ENCODE measurements around the gene VWA5B2. TPM values are rescaled to one million over a fixed set of nuclear protein-coding genes. Genes with fewer than 3 reads are reported as not detected.

VWA5B2 gene
- total and polyA plus RNA-seq, 2 of the 13 experiments (the other 11 are each of a cell fraction or from before 2014, with no cell fraction given): 0.03 to 0.04 TPM

DNA sequence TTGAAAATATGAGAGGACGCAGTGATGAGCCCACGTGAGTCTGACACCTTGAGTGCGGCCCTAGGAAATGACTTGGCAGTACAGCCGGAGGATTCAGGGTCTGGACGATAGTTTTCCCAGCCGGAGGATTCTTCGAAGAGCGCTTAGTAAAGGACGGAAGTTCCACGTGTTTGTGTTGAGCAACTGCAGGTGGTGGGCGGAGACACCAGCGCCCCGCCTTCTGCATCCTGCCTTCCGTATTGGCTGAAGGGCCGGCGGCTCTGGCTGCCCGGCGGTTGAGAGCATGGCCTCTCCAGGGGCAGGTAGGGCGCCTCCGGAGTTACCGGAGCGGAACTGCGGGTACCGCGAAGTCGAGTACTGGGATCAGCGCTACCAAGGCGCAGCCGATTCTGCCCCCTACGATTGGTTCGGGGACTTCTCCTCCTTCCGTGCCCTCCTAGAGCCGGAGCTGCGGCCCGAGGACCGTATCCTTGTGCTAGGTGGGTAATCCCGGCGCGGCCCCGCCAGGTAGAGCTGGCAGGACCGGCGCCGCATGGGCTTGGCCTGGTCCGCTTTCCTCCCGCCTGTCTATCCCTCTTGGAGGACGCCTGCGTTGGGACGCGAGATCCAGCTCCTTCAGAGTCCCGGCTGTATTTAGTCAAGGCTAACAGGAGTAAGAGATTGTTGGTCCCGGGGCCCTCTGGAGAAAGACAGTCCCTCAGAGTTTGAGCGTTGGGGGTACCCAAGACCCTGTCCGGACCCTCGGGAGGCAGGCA is 20.2 kb downstream of the VWA5B2 start, which contains the start of gene EEF1AKMT4 (continued):
- peak; percentile 100 for TF ChIP-seq MXI1 (IDR thresholded peaks at IDR 0.05; ENCODE audit: borderline replicate concordance, low read depth, low read length)
- TF ChIP-seq POLR2A (IDR thresholded peaks at IDR 0.05; ENCODE audit: insufficient read depth in 1 of 2, low read depth in 2 of 2, low read length in 2 of 2): peak in 1 of 2 experiments; percentile 60; a peak in 2 of 4 replicates
- TF ChIP-seq ZNF788 (CRISPR knock-in tag; IDR thresholded peaks at IDR 0.05; ENCODE audit: borderline replicate concordance): no peak; the same call in 1 of the 2 replicates
- TF ChIP-seq, protein P1, sequence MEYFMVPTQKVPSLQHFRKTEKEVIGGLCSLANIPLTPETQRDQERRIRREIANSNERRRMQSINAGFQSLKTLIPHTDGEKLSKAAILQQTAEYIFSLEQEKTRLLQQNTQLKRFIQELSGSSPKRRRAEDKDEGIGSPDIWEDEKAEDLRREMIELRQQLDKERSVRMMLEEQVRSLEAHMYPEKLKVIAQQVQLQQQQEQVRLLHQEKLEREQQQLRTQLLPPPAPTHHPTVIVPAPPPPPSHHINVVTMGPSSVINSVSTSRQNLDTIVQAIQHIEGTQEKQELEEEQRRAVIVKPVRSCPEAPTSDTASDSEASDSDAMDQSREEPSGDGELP (IDR thresholded peaks at IDR 0.05; ENCODE audit: borderline replicate concordance, low read depth): peak; percentile 73; the same call in 1 of the 2 replicates
- peak; percentile 64; the same call in 1 of the 2 replicates for TF ChIP-seq KAT8 (CRISPR knock-in tag; IDR thresholded peaks at IDR 0.05)
- no peak for TF ChIP-seq ZNF484 (CRISPR knock-in tag; IDR thresholded peaks at IDR 0.05; ENCODE audit: borderline replicate concordance, low read depth)
- TF ChIP-seq RFX1 (IDR thresholded peaks at IDR 0.05): no peak
- TF ChIP-seq TBX2 (CRISPR knock-in tag; IDR thresholded peaks at IDR 0.05; ENCODE audit: borderline replicate concordance): no peak
- TF ChIP-seq ZNF326 (CRISPR knock-in tag; IDR thresholded peaks at IDR 0.05; ENCODE audit: borderline replicate concordance): no peak
- TF ChIP-seq NR2F6 (IDR thresholded peaks at IDR 0.05): no peak
- TF ChIP-seq NR2F6 (CRISPR knock-in tag; IDR thresholded peaks at IDR 0.05): peak; percentile 35; the same call in 1 of the 2 replicates
- TF ChIP-seq NCOA5 (CRISPR knock-in tag; IDR thresholded peaks at IDR 0.05): no peak
- 0 out of 2 replicates have a peak, but pooled peaks have one; percentile 39 for TF ChIP-seq ZNF180 (CRISPR knock-in tag; IDR thresholded peaks at IDR 0.05; ENCODE audit: borderline replicate concordance, low read depth)
- TF ChIP-seq, protein P2, sequence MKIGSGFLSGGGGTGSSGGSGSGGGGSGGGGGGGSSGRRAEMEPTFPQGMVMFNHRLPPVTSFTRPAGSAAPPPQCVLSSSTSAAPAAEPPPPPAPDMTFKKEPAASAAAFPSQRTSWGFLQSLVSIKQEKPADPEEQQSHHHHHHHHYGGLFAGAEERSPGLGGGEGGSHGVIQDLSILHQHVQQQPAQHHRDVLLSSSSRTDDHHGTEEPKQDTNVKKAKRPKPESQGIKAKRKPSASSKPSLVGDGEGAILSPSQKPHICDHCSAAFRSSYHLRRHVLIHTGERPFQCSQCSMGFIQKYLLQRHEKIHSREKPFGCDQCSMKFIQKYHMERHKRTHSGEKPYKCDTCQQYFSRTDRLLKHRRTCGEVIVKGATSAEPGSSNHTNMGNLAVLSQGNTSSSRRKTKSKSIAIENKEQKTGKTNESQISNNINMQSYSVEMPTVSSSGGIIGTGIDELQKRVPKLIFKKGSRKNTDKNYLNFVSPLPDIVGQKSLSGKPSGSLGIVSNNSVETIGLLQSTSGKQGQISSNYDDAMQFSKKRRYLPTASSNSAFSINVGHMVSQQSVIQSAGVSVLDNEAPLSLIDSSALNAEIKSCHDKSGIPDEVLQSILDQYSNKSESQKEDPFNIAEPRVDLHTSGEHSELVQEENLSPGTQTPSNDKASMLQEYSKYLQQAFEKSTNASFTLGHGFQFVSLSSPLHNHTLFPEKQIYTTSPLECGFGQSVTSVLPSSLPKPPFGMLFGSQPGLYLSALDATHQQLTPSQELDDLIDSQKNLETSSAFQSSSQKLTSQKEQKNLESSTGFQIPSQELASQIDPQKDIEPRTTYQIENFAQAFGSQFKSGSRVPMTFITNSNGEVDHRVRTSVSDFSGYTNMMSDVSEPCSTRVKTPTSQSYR (CRISPR knock-in tag; IDR thresholded peaks at IDR 0.05; ENCODE audit: borderline replicate concordance): no peak
- TF ChIP-seq HNRNPH1 (optimal IDR thresholded peaks at IDR 0.05; ENCODE audit: low read depth, low read length): no peak
- no peak for TF ChIP-seq ZBTB21 (CRISPR knock-in tag; IDR thresholded peaks at IDR 0.05)
- TF ChIP-seq ZBTB7B (CRISPR knock-in tag; IDR thresholded peaks at IDR 0.05): peak; percentile 32; the same call in 1 of the 2 replicates
- peak; percentile 45 for TF ChIP-seq IRF2 (CRISPR knock-in tag; IDR thresholded peaks at IDR 0.05)
- TF ChIP-seq IRX3 (CRISPR knock-in tag; IDR thresholded peaks at IDR 0.05; ENCODE audit: borderline replicate concordance, low read depth): no peak
- peak; percentile 30; the same call in 1 of the 2 replicates for TF ChIP-seq ELF3 (CRISPR knock-in tag; IDR thresholded peaks at IDR 0.05)
- TF ChIP-seq, protein P3, sequence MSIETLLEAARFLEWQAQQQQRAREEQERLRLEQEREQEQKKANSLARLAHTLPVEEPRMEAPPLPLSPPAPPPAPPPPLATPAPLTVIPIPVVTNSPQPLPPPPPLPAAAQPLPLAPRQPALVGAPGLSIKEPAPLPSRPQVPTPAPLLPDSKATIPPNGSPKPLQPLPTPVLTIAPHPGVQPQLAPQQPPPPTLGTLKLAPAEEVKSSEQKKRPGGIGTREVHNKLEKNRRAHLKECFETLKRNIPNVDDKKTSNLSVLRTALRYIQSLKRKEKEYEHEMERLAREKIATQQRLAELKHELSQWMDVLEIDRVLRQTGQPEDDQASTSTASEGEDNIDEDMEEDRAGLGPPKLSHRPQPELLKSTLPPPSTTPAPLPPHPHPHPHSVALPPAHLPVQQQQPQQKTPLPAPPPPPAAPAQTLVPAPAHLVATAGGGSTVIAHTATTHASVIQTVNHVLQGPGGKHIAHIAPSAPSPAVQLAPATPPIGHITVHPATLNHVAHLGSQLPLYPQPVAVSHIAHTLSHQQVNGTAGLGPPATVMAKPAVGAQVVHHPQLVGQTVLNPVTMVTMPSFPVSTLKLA (IDR thresholded peaks at IDR 0.05): peak; percentile 93
- TF ChIP-seq GATAD2A (CRISPR knock-in tag; IDR thresholded peaks at IDR 0.05): peak; percentile 20; the same call in 1 of the 2 replicates
- TF ChIP-seq SNAPC2 (CRISPR knock-in tag; IDR thresholded peaks at IDR 0.05): no peak
- TF ChIP-seq KAT7 (CRISPR knock-in tag; IDR thresholded peaks at IDR 0.05; ENCODE audit: borderline replicate concordance): peak; percentile 35
- no peak for TF ChIP-seq ZNF589 (CRISPR knock-in tag; conservative IDR thresholded peaks at IDR 0.05)
- TF ChIP-seq STAG1 (CRISPR knock-in tag; IDR thresholded peaks at IDR 0.05): no peak; the same call in 1 of the 2 replicates
- 0 out of 2 replicates have a peak, but pooled peaks have one; percentile 58 for TF ChIP-seq ZFP37 (CRISPR knock-in tag; IDR thresholded peaks at IDR 0.05; ENCODE audit: borderline replicate concordance)

Data from HepG2 (cell line).